ENCODE results near the gene FRG1. TPM values are rescaled to one million over a fixed set of nuclear protein-coding genes. Genes with fewer than 3 reads are reported as not detected.
A peak's percentile ranks its signal among the peaks of the same experiment; 100 is the strongest.
"Not testable (repeated sequence)": the region's sequence is repeated elsewhere in the genome, so short reads cannot be mapped to it uniquely, and the experiment has no call there.

The FRG1 gene
- total RNA-seq, 1 donor: 47.6 TPM

DNA sequence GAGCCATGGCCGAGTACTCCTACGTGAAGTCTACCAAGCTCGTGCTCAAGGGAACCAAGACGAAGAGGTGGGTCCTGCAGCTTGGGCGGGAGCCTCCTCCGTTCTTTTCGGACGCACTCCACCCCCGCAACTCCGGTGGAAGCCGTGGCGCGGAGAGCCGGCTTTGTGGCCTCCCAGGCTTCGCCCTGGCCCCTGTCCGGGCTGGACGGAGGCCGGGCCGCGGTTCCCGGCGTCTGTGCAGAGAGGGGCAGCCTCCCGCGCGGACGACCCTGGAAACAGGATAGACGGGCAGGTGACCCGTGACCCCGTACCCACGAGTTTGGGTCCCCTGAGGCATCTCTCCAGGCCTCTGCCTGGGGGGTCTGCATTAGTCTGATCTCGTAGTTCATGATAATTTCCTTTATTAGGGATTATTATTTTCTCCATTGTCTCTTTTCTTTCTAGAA is 356 bp downstream of the FRG1 start:
- TF ChIP-seq, protein P1, sequence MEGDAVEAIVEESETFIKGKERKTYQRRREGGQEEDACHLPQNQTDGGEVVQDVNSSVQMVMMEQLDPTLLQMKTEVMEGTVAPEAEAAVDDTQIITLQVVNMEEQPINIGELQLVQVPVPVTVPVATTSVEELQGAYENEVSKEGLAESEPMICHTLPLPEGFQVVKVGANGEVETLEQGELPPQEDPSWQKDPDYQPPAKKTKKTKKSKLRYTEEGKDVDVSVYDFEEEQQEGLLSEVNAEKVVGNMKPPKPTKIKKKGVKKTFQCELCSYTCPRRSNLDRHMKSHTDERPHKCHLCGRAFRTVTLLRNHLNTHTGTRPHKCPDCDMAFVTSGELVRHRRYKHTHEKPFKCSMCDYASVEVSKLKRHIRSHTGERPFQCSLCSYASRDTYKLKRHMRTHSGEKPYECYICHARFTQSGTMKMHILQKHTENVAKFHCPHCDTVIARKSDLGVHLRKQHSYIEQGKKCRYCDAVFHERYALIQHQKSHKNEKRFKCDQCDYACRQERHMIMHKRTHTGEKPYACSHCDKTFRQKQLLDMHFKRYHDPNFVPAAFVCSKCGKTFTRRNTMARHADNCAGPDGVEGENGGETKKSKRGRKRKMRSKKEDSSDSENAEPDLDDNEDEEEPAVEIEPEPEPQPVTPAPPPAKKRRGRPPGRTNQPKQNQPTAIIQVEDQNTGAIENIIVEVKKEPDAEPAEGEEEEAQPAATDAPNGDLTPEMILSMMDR (IDR thresholded peaks at IDR 0.05; ENCODE audit: insufficient read depth, low read length): no peak
- DNase-seq (ENCODE audit: low read depth): no peak
- peak overlapping the region; percentile 79 for H3K4me3 ChIP-seq (ENCODE audit: low read depth, low read length)

DNA sequence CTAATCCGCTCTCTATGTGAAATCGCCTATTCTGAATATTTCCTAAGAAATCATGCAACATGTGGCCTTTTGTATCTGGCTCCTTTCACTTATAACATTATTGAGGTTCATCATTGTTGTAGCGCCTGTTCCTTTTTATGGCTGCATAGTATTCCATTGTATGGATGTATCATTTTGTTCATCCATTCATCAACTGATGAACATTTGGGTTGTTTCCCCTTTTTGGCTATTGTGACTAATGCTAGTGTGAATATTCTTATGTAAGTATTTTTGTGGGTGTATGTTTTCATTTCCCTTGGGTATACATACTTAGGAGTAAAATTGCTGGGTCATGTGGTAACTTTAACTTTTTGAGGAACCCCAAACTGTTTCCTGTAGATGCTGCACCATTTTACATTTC is 1.7 kb downstream of the FRG1 start:
- not testable (repeated sequence) for DNase-seq (ENCODE audit: low read depth); H3K4me3 ChIP-seq (ENCODE audit: low read depth, low read length)

DNA sequence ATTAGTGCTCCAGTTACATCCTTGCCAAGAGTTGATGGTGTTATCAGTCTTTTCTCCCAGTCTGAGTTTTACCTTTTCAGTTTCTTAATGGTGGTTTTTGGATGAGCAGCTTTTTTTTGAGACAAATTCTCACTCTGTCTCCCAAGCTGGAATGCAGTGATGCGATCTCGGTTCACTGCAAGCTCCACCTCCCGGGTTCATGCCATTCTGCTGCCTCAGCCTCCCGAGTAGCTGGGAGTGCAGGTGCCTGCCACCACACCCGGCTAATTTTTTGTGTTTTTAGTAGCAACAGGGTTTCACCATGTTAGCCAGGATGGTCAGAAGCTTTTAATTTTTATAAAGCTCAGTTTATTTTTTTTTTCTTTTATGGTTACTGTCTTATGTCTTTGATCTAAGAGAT is 3.4 kb downstream of the FRG1 start:
- not testable (repeated sequence) for DNase-seq (ENCODE audit: low read depth); H3K4me3 ChIP-seq (ENCODE audit: low read depth, low read length)

DNA sequence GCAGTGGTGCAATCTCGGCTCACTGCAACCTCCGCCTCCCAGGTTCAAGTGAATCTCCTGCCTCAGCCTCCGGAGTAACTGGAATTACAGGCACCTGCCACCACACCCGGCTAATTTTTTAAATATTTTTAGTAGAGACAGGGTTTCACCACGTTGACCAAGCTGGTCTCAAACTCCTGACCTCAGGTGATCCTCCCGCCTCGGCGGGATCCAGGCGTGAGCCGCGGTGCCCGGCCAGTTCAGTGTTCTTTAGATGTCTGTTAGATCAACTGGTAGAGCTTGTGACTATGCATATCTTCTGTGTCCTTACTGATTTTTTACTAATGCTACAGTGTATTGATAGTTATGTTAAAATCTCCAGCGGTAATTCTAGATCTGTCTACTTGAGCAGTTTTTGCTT is 6.2 kb downstream of the FRG1 start:
- not testable (repeated sequence) for H3K4me3 ChIP-seq (ENCODE audit: low read depth, low read length); DNase-seq (ENCODE audit: low read depth)

DNA sequence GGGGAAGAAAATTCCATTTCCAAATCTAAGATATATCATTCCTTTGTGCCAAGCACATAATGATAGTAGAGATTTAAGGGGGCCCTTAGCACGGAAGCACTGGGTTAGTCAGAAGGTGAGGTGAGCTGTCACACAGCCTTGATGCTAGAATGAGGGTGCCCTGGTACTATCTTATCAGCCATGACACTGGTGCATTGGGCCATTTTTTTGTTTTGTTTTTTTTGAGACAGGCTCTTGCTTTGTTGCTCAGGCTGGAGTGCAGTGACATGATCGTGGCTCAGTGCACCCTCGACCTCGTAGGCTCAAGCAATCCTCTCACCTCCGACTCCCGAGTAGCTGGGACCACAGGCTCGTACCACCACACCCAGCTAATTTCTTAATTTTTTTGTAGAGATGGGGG is 7.8 kb downstream of the FRG1 start:
- H3K4me3 ChIP-seq (ENCODE audit: low read depth, low read length); DNase-seq (ENCODE audit: low read depth): not testable (repeated sequence)

DNA sequence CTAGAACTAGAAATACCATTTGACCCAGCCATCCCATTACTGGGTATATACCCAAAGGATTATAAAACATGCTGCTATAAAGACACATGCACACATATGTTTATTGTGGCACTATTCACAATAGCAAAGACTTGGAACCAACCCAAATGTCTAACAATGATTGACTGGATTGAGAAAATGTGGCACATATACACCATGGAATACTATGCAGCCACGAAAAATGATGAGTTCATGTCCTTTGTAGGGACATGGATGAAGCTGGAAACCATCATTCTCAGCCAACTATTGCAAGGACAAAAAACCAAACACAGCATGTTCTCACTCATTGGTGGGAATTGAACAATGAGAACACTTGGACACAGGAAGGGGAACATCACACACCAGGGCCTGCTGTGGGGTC is 28.6 kb downstream of the FRG1 start:
- not testable (repeated sequence) for H3K4me3 ChIP-seq (ENCODE audit: low read depth, low read length); DNase-seq (ENCODE audit: low read depth)

DNA sequence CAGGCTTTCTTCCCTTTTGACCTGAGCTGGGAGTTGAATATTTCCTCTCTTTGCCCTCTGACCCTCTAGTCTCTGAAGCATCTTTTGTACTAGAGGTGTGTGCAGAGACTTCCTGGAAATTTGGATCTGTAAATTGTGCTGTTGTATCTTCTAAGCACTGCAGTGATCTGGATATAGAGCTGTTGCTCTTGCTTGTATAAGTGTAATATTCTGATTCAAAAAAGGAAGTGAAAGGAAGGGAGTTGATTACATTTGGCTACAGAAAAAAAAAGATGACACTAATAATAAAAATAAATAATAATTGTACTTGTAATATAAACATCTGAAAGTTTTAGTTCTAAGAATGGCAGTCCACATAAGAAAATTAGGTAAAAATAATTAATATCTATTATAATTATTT is 33.0 kb downstream of the FRG1 start:
- DNase-seq (ENCODE audit: low read depth): no peak
- TF ChIP-seq, protein P1 (IDR thresholded peaks at IDR 0.05; ENCODE audit: insufficient read depth, low read length): no peak
- H3K4me3 ChIP-seq (ENCODE audit: low read depth, low read length): no peak overlapping the region

DNA sequence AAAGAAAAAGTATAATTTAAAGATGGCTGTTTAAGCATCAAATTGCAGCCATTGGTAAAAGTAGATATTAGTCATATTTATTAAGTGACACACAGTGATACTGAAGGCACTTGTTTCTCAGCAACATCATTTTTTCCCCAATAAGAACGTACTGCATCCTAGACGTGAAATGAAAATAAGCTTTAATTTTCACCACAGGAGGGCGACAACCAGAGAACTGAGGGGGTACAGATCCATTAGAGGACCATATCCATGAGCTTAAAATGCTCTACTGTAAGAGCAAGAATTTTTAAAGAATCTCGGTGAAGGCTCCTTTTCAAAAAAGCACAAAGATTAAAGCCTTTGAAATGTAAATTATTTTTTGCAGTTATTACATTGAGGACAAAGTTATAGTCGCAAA is 33.4 kb downstream of the FRG1 start:
- TF ChIP-seq, protein P1 (IDR thresholded peaks at IDR 0.05; ENCODE audit: insufficient read depth, low read length): no peak
- H3K4me3 ChIP-seq (ENCODE audit: low read depth, low read length): no peak overlapping the region
- DNase-seq (ENCODE audit: low read depth): peak; percentile 0

DNA sequence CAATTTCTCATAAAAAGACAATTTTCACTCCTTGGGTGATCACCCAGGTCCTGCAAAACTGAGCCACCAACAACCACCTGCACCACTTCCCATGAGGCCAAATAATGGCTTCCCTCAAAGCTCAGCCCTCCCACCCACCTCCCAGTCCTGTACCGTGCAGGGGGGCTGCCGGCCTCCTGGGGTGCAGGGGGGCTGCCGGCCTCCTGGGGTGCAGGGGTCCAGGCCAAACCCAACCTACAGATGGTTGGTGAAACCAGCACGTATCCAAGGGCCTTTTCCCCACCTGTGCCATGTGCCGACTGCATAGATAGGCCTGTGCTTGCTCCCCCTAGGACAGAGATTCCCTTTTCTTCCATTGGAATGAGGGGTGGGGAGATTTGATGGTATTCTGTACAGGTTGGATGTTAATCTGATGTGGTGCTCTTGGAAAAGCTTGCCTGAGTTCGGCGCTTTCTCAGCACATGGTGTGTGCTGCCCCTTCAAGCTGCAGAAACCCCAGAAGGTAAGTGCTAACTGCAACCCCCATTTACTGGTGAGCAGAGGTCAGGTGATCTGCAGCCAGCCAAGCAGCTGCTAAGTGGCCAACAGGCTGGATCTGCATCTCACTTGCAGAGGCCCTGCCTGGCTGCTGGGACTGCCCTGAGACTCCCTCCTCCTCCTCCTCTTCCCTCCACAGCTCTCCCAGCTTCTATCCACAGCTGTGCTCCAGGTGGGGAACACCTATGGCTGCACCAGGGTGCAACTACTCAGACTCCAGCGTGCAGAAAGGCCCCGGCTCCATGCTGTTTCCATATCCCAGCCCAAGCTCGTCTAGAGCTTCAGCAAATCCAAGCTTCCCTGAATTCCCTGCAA is 38.8 kb downstream of the FRG1 start:
- DNase-seq (ENCODE audit: low read depth): no peak
- TF ChIP-seq, protein P1 (IDR thresholded peaks at IDR 0.05; ENCODE audit: insufficient read depth, low read length): no peak

DNA sequence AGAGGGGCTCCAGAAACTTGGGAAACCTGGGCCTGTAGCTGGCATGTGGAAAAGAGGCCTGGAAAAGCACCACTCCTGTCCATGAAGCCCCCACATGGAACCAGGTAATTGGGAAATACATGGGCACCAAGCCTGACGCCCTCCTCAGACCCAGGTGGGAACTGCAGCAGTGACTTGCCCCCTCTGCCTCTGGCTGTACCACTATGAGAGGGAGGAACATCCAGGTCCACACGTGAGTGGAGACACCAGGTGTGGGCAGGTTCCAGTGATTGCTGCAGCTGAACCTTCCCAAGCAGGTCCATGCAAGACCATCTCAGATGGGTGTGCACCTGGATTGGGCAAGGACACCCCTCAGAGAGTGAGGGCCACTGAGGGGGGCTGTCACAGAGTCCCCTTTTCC is 39.6 kb downstream of the FRG1 start:
- DNase-seq (ENCODE audit: low read depth); H3K4me3 ChIP-seq (ENCODE audit: low read depth, low read length): not testable (repeated sequence)

More for the DNA sequence above, 38.8 kb downstream of the FRG1 start:
- no peak overlapping the region for H3K4me3 ChIP-seq (ENCODE audit: low read depth, low read length)
